HCT116 (cell line): ENCODE results near the gene MTHFS.

Source experiments
- CTCF ChIP-seq, 3 experiments: fragments of 200-600 bp in 1 of 3; sonication (generic) in 1 of 3; IDR thresholded peaks in 2 of 3; conservative IDR thresholded peaks in 1 of 3; 2 replicates each; pipeline ENCODE4 v1.5.1; 2012 to 2017; ENCODE audit warnings: low read depth in 2 of 3, low read length in 2 of 3, antibody characterized with exemption in 1 of 3, borderline replicate concordance in 1 of 3, control low read depth in 1 of 3, mild to moderate bottlenecking in 1 of 3, mixed read lengths in 1 of 3, mixed run types in 1 of 3, moderate library complexity in 1 of 3; ENCODE audit not compliant: insufficient read depth in 1 of 3
- ELF1 ChIP-seq: IDR thresholded peaks from 2 replicates; pipeline ENCODE4 v1.6.1; 2012; ENCODE audit warnings: low read depth, borderline replicate concordance

GRCh38 chr15:79872358-79873017, 24.3 kb downstream of the MTHFS start:
- TF ChIP-seq ELF1 (no peak), CTCF (IDR thresholded peaks at IDR 0.05 in 2 of 3, conservative IDR thresholded peaks at IDR 0.05 in 1 of 3; ENCODE audit: borderline replicate concordance in 1 of 3, insufficient read depth in 1 of 3, low read depth in 2 of 3, low read length in 2 of 3) (no peak)
